ENCODE data around the gene FBLN1.

The FBLN1 gene

GRCh38 chr22:45608763-45609180 is 106.1 kb downstream of the FBLN1 start:
- DNase-seq (ENCODE audit: low read depth) = peak; percentile 69
- TF ChIP-seq, protein P1, sequence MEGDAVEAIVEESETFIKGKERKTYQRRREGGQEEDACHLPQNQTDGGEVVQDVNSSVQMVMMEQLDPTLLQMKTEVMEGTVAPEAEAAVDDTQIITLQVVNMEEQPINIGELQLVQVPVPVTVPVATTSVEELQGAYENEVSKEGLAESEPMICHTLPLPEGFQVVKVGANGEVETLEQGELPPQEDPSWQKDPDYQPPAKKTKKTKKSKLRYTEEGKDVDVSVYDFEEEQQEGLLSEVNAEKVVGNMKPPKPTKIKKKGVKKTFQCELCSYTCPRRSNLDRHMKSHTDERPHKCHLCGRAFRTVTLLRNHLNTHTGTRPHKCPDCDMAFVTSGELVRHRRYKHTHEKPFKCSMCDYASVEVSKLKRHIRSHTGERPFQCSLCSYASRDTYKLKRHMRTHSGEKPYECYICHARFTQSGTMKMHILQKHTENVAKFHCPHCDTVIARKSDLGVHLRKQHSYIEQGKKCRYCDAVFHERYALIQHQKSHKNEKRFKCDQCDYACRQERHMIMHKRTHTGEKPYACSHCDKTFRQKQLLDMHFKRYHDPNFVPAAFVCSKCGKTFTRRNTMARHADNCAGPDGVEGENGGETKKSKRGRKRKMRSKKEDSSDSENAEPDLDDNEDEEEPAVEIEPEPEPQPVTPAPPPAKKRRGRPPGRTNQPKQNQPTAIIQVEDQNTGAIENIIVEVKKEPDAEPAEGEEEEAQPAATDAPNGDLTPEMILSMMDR (IDR thresholded peaks at IDR 0.05; ENCODE audit: low read depth, low read length, missing control alignments) = no peak
- in situ Hi-C loops (cut with HindIII; ENCODE audit: low sequenced_read_pairs) = no loop called here
- no peak overlapping the region for H3K4me3 ChIP-seq (ENCODE audit: low read depth, low read length)

DNA sequence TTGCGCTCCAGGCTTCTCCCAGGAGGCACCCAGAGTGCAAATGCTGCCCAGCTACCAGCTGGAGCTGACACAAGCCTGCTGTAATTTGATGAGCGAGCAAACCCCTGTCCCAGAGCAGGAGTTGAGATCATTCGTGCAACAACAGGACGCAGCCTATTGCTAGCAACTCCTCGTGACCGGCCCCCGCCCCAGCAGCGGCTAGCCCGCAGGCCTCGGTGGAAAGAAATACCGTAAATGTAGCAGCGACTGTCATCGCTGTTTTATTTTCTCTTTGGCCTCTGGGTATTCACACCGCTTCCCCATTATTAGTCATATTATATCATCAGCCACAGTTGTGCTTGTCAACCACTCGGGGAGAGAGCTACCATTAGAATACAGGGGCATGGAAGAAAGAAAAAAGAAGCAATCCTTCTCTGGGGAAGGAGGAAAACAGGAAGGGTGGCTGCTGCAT is 109.8 kb downstream of the FBLN1 start:
- in situ Hi-C loops (cut with HindIII; ENCODE audit: low sequenced_read_pairs) = no loop called here
- H3K4me3 ChIP-seq (ENCODE audit: low read depth, low read length) = no peak overlapping the region
- DNase-seq (ENCODE audit: low read depth) = peak; percentile 23
- TF ChIP-seq, protein P1 (IDR thresholded peaks at IDR 0.05; ENCODE audit: low read depth, low read length, missing control alignments) = no peak

GRCh38 chr22:45612940-45613339 is 110.3 kb downstream of the FBLN1 start:
- H3K4me3 ChIP-seq (ENCODE audit: low read depth, low read length) = no peak overlapping the region
- TF ChIP-seq, protein P1 (IDR thresholded peaks at IDR 0.05; ENCODE audit: low read depth, low read length, missing control alignments) = no peak
- in situ Hi-C loops (cut with HindIII; ENCODE audit: low sequenced_read_pairs) = no loop called here
- no peak for DNase-seq (ENCODE audit: low read depth)

DNA sequence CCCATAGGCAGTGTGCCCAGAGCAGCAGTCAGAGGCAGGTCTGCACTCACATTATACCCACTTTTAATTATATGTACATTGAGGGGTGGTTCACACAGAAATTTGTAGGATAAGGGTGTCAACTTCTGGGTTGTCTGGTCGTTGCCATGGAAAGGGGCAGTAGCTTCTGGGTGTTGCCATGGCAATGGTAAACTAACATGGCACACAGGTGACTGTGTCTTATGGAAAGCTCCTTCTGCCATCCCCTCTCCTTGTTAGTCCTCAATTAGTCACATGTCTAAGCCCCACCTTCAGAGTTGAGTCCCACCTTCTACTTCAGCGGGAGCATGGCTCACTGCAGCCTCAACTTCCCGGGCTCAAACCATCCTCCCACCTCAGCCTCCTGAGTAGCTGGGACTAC is 112.7 kb downstream of the FBLN1 start:
- TF ChIP-seq, protein P1 (IDR thresholded peaks at IDR 0.05; ENCODE audit: low read depth, low read length, missing control alignments) = no peak
- DNase-seq (ENCODE audit: low read depth) = no peak

DNA sequence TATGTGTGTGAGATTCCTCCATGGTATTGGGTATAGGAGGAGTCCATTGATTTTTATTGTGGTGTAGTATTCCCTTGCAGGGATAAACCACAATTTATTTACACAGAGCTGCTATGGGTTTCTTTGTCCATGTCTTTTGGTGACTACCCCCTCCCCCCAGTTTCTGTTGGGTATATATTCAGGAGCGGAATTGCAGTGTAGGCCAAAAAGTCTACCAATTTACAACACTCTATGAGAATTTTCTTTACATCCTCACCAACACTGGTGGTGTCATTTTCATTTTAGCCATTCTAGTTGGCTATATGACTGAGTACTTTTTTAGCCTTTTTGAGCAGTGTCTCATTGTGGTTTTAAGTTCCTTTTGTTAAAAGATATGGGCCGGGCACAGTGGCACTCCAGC is 113.7 kb downstream of the FBLN1 start:
- DNase-seq (ENCODE audit: low read depth) = no peak
- no peak overlapping the region for H3K4me3 ChIP-seq (ENCODE audit: low read depth, low read length)
- TF ChIP-seq, protein P1 (IDR thresholded peaks at IDR 0.05; ENCODE audit: low read depth, low read length, missing control alignments) = no peak
- in situ Hi-C loops (cut with HindIII; ENCODE audit: low sequenced_read_pairs) = no loop called here

More for the DNA sequence above, 112.7 kb downstream of the FBLN1 start:
- in situ Hi-C loops (cut with HindIII; ENCODE audit: low sequenced_read_pairs) = no loop called here
- no peak overlapping the region for H3K4me3 ChIP-seq (ENCODE audit: low read depth, low read length)

DNA sequence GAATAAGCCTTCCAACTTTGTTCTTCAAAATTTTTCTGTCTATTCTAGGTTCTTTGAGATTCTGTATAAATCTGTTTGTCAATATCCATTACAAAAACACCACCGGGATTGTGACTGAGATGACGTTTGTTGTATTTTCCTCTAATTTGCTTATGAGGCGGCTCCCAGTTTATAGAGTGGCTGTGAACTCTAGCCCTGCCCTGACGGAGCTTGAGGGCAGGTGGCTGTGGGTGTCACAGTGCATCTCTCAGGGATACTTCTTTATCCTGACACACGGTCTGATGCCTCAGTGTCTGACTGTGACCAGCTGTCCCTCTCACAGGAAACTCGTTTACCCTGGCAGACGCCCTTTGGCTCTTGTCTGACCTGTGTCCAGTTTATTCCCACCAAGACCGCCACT is 115.3 kb downstream of the FBLN1 start:
- no peak overlapping the region for H3K4me3 ChIP-seq (ENCODE audit: low read depth, low read length)
- no peak for DNase-seq (ENCODE audit: low read depth)
- TF ChIP-seq, protein P1 (IDR thresholded peaks at IDR 0.05; ENCODE audit: low read depth, low read length, missing control alignments) = no peak
- in situ Hi-C loops (cut with HindIII; ENCODE audit: low sequenced_read_pairs) = no loop called here

- TF ChIP-seq, protein P1 (IDR thresholded peaks at IDR 0.05; ENCODE audit: low read depth, low read length, missing control alignments) = no peak
- H3K4me3 ChIP-seq (ENCODE audit: low read depth, low read length) = no peak overlapping the region
- in situ Hi-C loops (cut with HindIII; ENCODE audit: low sequenced_read_pairs) = no loop called here
- no peak for DNase-seq (ENCODE audit: low read depth)
Observed at GRCh38 chr22:45620706-45621105, 118.0 kb downstream of the FBLN1 start.

Data from astrocyte of the cerebellum (primary cell).